ENCODE measurements around the gene GPR82. TPM values are rescaled to one million over a fixed set of nuclear protein-coding genes. Genes with fewer than 3 reads are reported as not detected.

The GPR82 gene
- total RNA-seq, 2 donors from 2014 or later: not detected

- WGBS, 2 experiments (ENCODE audit: insufficient coverage in 1 of 2, insufficient read length in 1 of 2): 98 to 100% methylated on average over 1 to 3 of the region's 3 CpGs
- Mint-ChIP-seq H3K36me3 (ENCODE audit: low read depth) (peaks cover 4% of the 10 kb centered on the region), H3K4me3 (no peak overlapping the region), H3K27me3 (ENCODE audit: insufficient read depth) (no peaks in the 10 kb centered on the region), H3K9me3 (peaks cover 32% of the 10 kb centered on the region), H3K4me1 (no peaks in the 10 kb centered on the region), H3K27ac (no peak overlapping the region)
- H3K4me1 ChIP-seq (ENCODE audit: control insufficient read depth, insufficient read depth, low read length): no peaks in the 10 kb centered on the region
- H3K27ac ChIP-seq (ENCODE audit: low read depth, low read length): no peak overlapping the region
- no peak for DNase-seq
- no peaks in the 10 kb centered on the region for H3K27me3 ChIP-seq (ENCODE audit: control insufficient read depth, insufficient read depth, low read length, poor library complexity, severe bottlenecking)
- no peaks in the 10 kb centered on the region for H3K9me3 ChIP-seq (ENCODE audit: control insufficient read depth, low read length)
- no peak overlapping the region for H3K9ac ChIP-seq (ENCODE audit: extremely low read depth, low read length, poor library complexity, severe bottlenecking)
- H3K4me3 ChIP-seq (ENCODE audit: low read length): no peak overlapping the region
- TF ChIP-seq, protein P1, sequence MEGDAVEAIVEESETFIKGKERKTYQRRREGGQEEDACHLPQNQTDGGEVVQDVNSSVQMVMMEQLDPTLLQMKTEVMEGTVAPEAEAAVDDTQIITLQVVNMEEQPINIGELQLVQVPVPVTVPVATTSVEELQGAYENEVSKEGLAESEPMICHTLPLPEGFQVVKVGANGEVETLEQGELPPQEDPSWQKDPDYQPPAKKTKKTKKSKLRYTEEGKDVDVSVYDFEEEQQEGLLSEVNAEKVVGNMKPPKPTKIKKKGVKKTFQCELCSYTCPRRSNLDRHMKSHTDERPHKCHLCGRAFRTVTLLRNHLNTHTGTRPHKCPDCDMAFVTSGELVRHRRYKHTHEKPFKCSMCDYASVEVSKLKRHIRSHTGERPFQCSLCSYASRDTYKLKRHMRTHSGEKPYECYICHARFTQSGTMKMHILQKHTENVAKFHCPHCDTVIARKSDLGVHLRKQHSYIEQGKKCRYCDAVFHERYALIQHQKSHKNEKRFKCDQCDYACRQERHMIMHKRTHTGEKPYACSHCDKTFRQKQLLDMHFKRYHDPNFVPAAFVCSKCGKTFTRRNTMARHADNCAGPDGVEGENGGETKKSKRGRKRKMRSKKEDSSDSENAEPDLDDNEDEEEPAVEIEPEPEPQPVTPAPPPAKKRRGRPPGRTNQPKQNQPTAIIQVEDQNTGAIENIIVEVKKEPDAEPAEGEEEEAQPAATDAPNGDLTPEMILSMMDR (conservative IDR thresholded peaks at IDR 0.05): no peak
- no peaks in the 10 kb centered on the region for H3K36me3 ChIP-seq (ENCODE audit: control insufficient read depth, insufficient read depth, low read length)
Observed at GRCh38 chrX:41684138-41684537, 39.8 kb upstream of the GPR82 start.

- 100% methylated on average over 1 of the region's 2 CpGs; no CpG with 5 or more reads in 1 of the 2 experiments for WGBS, 2 experiments (ENCODE audit: insufficient coverage in 1 of 2, insufficient read length in 1 of 2)
- Mint-ChIP-seq H3K4me1 (peaks cover 2% of the 10 kb centered on the region), H3K9me3 (peaks cover 29% of the 10 kb centered on the region), H3K27me3 (ENCODE audit: insufficient read depth) (no peaks in the 10 kb centered on the region), H3K4me3 (no peak overlapping the region), H3K36me3 (ENCODE audit: low read depth) (peaks cover 4% of the 10 kb centered on the region), H3K27ac (no peak overlapping the region)
- Histone ChIP-seq H3K27ac (ENCODE audit: low read depth, low read length) (no peak overlapping the region), H3K9me3 (ENCODE audit: control insufficient read depth, low read length) (no peaks in the 10 kb centered on the region), H3K4me1 (ENCODE audit: control insufficient read depth, insufficient read depth, low read length) (no peaks in the 10 kb centered on the region), H3K9ac (ENCODE audit: extremely low read depth, low read length, poor library complexity, severe bottlenecking) (no peak overlapping the region), H3K36me3 (ENCODE audit: control insufficient read depth, insufficient read depth, low read length) (no peaks in the 10 kb centered on the region), H3K4me3 (ENCODE audit: low read length) (no peak overlapping the region), H3K27me3 (ENCODE audit: control insufficient read depth, insufficient read depth, low read length, poor library complexity, severe bottlenecking) (no peaks in the 10 kb centered on the region)
- no peak for DNase-seq
- TF ChIP-seq, protein P1 (conservative IDR thresholded peaks at IDR 0.05): no peak
Observed at GRCh38 chrX:41684940-41685339, 39.0 kb upstream of the GPR82 start.

- no peak overlapping the region for H3K9ac ChIP-seq (ENCODE audit: extremely low read depth, low read length, poor library complexity, severe bottlenecking)
- no CpG with 5 or more reads among the region's 4 CpGs for WGBS, 2 experiments (ENCODE audit: insufficient coverage in 1 of 2, insufficient read length in 1 of 2)
- H3K27ac ChIP-seq (ENCODE audit: low read depth, low read length): no peak overlapping the region
- Mint-ChIP-seq H3K4me3 (no peak overlapping the region), H3K36me3 (ENCODE audit: low read depth) (peaks cover 1% of the 10 kb centered on the region), H3K27me3 (ENCODE audit: insufficient read depth) (no peaks in the 10 kb centered on the region), H3K9me3 (peaks cover 34% of the 10 kb centered on the region), H3K27ac (no peak overlapping the region), H3K4me1 (peaks cover 3% of the 10 kb centered on the region)
- DNase-seq: no peak
- no peaks in the 10 kb centered on the region for H3K27me3 ChIP-seq (ENCODE audit: control insufficient read depth, insufficient read depth, low read length, poor library complexity, severe bottlenecking)
- H3K4me3 ChIP-seq (ENCODE audit: low read length): no peak overlapping the region
- H3K4me1 ChIP-seq (ENCODE audit: control insufficient read depth, insufficient read depth, low read length): no peaks in the 10 kb centered on the region
- H3K9me3 ChIP-seq (ENCODE audit: control insufficient read depth, low read length): no peaks in the 10 kb centered on the region
- TF ChIP-seq, protein P1 (conservative IDR thresholded peaks at IDR 0.05): no peak
- no peaks in the 10 kb centered on the region for H3K36me3 ChIP-seq (ENCODE audit: control insufficient read depth, insufficient read depth, low read length)
Observed at GRCh38 chrX:41686788-41687187, 37.2 kb upstream of the GPR82 start.

Measured in endodermal cell (in vitro differentiated cells).